Stimulated activated CD8-positive, alpha-beta memory T cell treated with anti-CD3 and anti-CD28 coated beads, Interleukin-7, amount 100 ng/mL, for 4 hours (primary cell): ENCODE results near the gene GLIS2.

Experiments used
- DNase-seq, 2 donors: peaks; one replicate each; pipeline ENCODE4 v3.0.0-alpha.2; 2020; ENCODE audit warnings: low read depth in 2 of 2

Gene GLIS2

GRCh38 chr16:4350787-4351659 is 35.2 kb downstream of the GLIS2 start, which contains the start of gene PAM16:
Gene PAM16 (minus strand): TSS chr16:4351321. CDS start chr16:4351234, 87 bp downstream.
- peak; percentile 95 to 97 for DNase-seq

- DNase-seq = no peak
These were observed 36.0 kb downstream of the GLIS2 start for GRCh38 chr16:4351880-4352279.

GRCh38 chr16:4352843-4353242 is 37.0 kb downstream of the GLIS2 start:
- no peak for DNase-seq

- no peak for DNase-seq
These were observed 37.8 kb downstream of the GLIS2 start for GRCh38 chr16:4353675-4354074.

- DNase-seq = no peak
These were observed 38.9 kb downstream of the GLIS2 start for GRCh38 chr16:4354512-4355409.

- no peak for DNase-seq
These were observed 41.0 kb downstream of the GLIS2 start for GRCh38 chr16:4356820-4357219.

GRCh38 chr16:4358236-4358635 is 42.4 kb downstream of the GLIS2 start:
- DNase-seq = no peak

- peak; percentile 36 to 52 for DNase-seq
These were observed 43.1 kb downstream of the GLIS2 start for GRCh38 chr16:4358831-4359561.

- no peak for DNase-seq
These were observed 44.0 kb downstream of the GLIS2 start for GRCh38 chr16:4359914-4360313.

GRCh38 chr16:4360538-4361021 is 44.7 kb downstream of the GLIS2 start:
- no peak for DNase-seq

- no peak for DNase-seq
These were observed 45.4 kb downstream of the GLIS2 start for GRCh38 chr16:4361033-4361943.

- DNase-seq = no peak
These were observed 46.1 kb downstream of the GLIS2 start for GRCh38 chr16:4361944-4362311.

- no peak for DNase-seq
These were observed 46.7 kb downstream of the GLIS2 start for GRCh38 chr16:4362476-4363135.

GRCh38 chr16:4364196-4365013 is 48.5 kb downstream of the GLIS2 start:
- no peak for DNase-seq

GRCh38 chr16:4365014-4365406 is 49.1 kb downstream of the GLIS2 start:
- no peak for DNase-seq

GRCh38 chr16:4365615-4366014 is 49.7 kb downstream of the GLIS2 start:
- no peak for DNase-seq

- no peak for DNase-seq
These were observed 50.1 kb downstream of the GLIS2 start for GRCh38 chr16:4366016-4366415.

GRCh38 chr16:4367393-4367856 is 51.6 kb downstream of the GLIS2 start:
- DNase-seq = no peak
